Activated CD4-positive, alpha-beta T cell treated with anti-CD3 and anti-CD28 coated beads for 36 hours (primary cell): ENCODE results near the gene ENHO. TPM values are rescaled to one million over a fixed set of nuclear protein-coding genes. Genes with fewer than 3 reads are reported as not detected.
"Not testable (repeated sequence)": the region's sequence is repeated elsewhere in the genome, so short reads cannot be mapped to it uniquely, and the experiment has no call there.

ENCODE experiments used
- ATAC-seq: fragments of 200-7000 bp; cut with Tn5 transposase; one replicate; pipeline ENCODE4 v1.10.0; 2021; ENCODE audit warnings: mild to moderate bottlenecking, moderate library complexity
- CTCF ChIA-PET: fragments of 350-600 bp; sonication (Branson Sonifier 250); formaldehyde crosslinking; loops from one replicate; lab custom pipeline; 2021; ENCODE audit warnings: antibody characterized with exemption; lab: Charles Lee
- POLR2A ChIA-PET: fragments of 350-600 bp; sonication (Branson Sonifier 250); formaldehyde crosslinking; loops from one replicate; lab custom pipeline; 2021; ENCODE audit warnings: antibody characterized with exemption, inconsistent platforms; lab: Charles Lee
- DNase-seq: peaks from one replicate; pipeline ENCODE4 v3.0.0-alpha.2; 2020
- H3K27ac Mint-ChIP-seq: one replicate; pipeline ENCODE4 v1.8.0; 2021; ENCODE audit warnings: mixed read lengths
- H3K27me3 Mint-ChIP-seq: one replicate; pipeline ENCODE4 v1.8.0; 2021; ENCODE audit warnings: mixed read lengths
- H3K36me3 Mint-ChIP-seq: one replicate; pipeline ENCODE4 v1.8.0; 2021; ENCODE audit warnings: low read depth, mixed read lengths
- H3K4me1 Mint-ChIP-seq: one replicate; pipeline ENCODE4 v1.8.0; 2021; ENCODE audit warnings: mixed read lengths
- H3K4me3 Mint-ChIP-seq: one replicate; pipeline ENCODE4 v1.8.0; 2021; ENCODE audit warnings: mild to moderate bottlenecking, moderate library complexity, mixed read lengths
- H3K9me3 Mint-ChIP-seq: one replicate; pipeline ENCODE4 v1.8.0; 2021; ENCODE audit warnings: low read depth, mixed read lengths
- intact Hi-C, 2 experiments: fragments of 100-400 bp; cut with DNase I in 1 of 2; cut with micrococcal nuclease in 1 of 2; formaldehyde crosslinking; loops; one replicate each; pipeline versions ENCODE4 v1.14.2 to v1.15.1; 2022 to 2024; cut with DNase I, micrococcal nuclease
- total RNA-seq, 2 experiments: library from RNA; stranded (reverse); gene quantifications; one replicate each; pipeline ENCODE4 v1.2.3, GENCODE V29; 2021

Gene ENHO
- total RNA-seq, 2 experiments from 2014 or later: not detected

- Mint-ChIP-seq H3K27ac (no peak overlapping the region), H3K4me3 (no peak overlapping the region), H3K4me1 (no peaks in the 10 kb centered on the region), H3K36me3 (no peaks in the 10 kb centered on the region), H3K9me3 (no peaks in the 10 kb centered on the region), H3K27me3 (peaks cover 7% of the 10 kb centered on the region)
- ATAC-seq (peak; percentile 84), DNase-seq (peak; percentile 84)
- POLR2A ChIA-PET: no interaction called here
- CTCF ChIA-PET: interaction anchor here (0.5 to 2.6 kb wide), 19 partner anchors 8 to 254 kb away, joined by 3 to 17 read pairs (median 3); no protein-coding TSS in a partner anchor
- intact Hi-C loops: loop anchor here (1.0 to 2.0 kb wide), 4 partner anchors 46 to 143 kb away; no protein-coding TSS in a partner anchor
Observed at GRCh38 chr9:34546834-34547827, 24.3 kb upstream of the ENHO start.

- Mint-ChIP-seq H3K27me3 (peaks cover 8% of the 10 kb centered on the region), H3K9me3 (no peaks in the 10 kb centered on the region), H3K27ac (no peak overlapping the region), H3K4me3 (no peak overlapping the region), H3K4me1 (no peaks in the 10 kb centered on the region), H3K36me3 (no peaks in the 10 kb centered on the region)
- DNase-seq (no peak), ATAC-seq (no peak)
- CTCF ChIA-PET: interaction anchor here (0.5 to 2.6 kb wide), 9 partner anchors 9 to 142 kb away, joined by 3 to 17 read pairs (median 3); no protein-coding TSS in a partner anchor
- intact Hi-C loops: loop anchor here (2.0 kb wide), 2 partner anchors 45 to 109 kb away; no protein-coding TSS in a partner anchor
- POLR2A ChIA-PET: no interaction called here
Observed at GRCh38 chr9:34546102-34546833, 23.5 kb upstream of the ENHO start.

GRCh38 chr9:34545497-34545896, 22.7 kb upstream of the ENHO start:
- ChIA-PET POLR2A (no interaction called here), CTCF (interaction anchor here (1.2 to 1.4 kb wide), 2 partner anchors 45 to 46 kb away, joined by 3 read pairs; no protein-coding TSS in a partner anchor)
- no peak for ATAC-seq
- Mint-ChIP-seq H3K9me3 (no peaks in the 10 kb centered on the region), H3K27me3 (peaks cover 11% of the 10 kb centered on the region), H3K36me3 (no peaks in the 10 kb centered on the region), H3K4me3 (no peak overlapping the region), H3K27ac (no peak overlapping the region), H3K4me1 (no peaks in the 10 kb centered on the region)
- DNase-seq: no peak
- intact Hi-C loops: no loop called here

- ChIA-PET CTCF (interaction anchor here (0.6 to 1.6 kb wide), 3 partner anchors 48 to 437 kb away, joined by 3 to 5 read pairs (median 4); no protein-coding TSS in a partner anchor), POLR2A (no interaction called here)
- intact Hi-C loops: no loop called here
- Mint-ChIP-seq H3K27me3 (peaks cover 13% of the 10 kb centered on the region), H3K4me3 (no peak overlapping the region), H3K4me1 (no peaks in the 10 kb centered on the region), H3K36me3 (no peaks in the 10 kb centered on the region), H3K27ac (no peak overlapping the region), H3K9me3 (no peaks in the 10 kb centered on the region)
- ATAC-seq (no peak), DNase-seq (no peak)
Observed at GRCh38 chr9:34544035-34544434, 21.2 kb upstream of the ENHO start.

- H3K4me3 Mint-ChIP-seq: no peak overlapping the region
- peaks cover 14% of the 10 kb centered on the region for H3K27me3 Mint-ChIP-seq
- no peaks in the 10 kb centered on the region for H3K36me3 Mint-ChIP-seq
- no peak overlapping the region for H3K27ac Mint-ChIP-seq
- POLR2A ChIA-PET: no interaction called here
- intact Hi-C loops: no loop called here
- ATAC-seq (no peak), DNase-seq (no peak)
- CTCF ChIA-PET: interaction anchor here (0.7 kb wide), 1 partner anchor 54 kb away, joined by 3 read pairs; no protein-coding TSS in a partner anchor
- H3K9me3 Mint-ChIP-seq: no peaks in the 10 kb centered on the region
- H3K4me1 Mint-ChIP-seq: no peaks in the 10 kb centered on the region
Observed at GRCh38 chr9:34541540-34541939, 18.8 kb upstream of the ENHO start.

- no peaks in the 10 kb centered on the region for H3K9me3 Mint-ChIP-seq
- CTCF ChIA-PET: interaction anchor here (0.7 kb wide), 1 partner anchor 55 kb away, joined by 3 read pairs; no protein-coding TSS in a partner anchor
Observed at GRCh38 chr9:34540827-34541226, 18.0 kb upstream of the ENHO start.

GRCh38 chr9:34536685-34537084, 13.9 kb upstream of the ENHO start:
- CTCF ChIA-PET: interaction anchor here (0.8 kb wide), 1 partner anchor 13 kb away, joined by 3 read pairs; no protein-coding TSS in a partner anchor

More at GRCh38 chr9:34540827-34541226, 18.0 kb upstream of the ENHO start:
- H3K4me3 Mint-ChIP-seq: no peak overlapping the region
- intact Hi-C loops: no loop called here
- POLR2A ChIA-PET: no interaction called here
- no peaks in the 10 kb centered on the region for H3K36me3 Mint-ChIP-seq
- ATAC-seq (no peak), DNase-seq (no peak)
- H3K27me3 Mint-ChIP-seq: peaks cover 14% of the 10 kb centered on the region
- no peaks in the 10 kb centered on the region for H3K4me1 Mint-ChIP-seq
- no peak overlapping the region for H3K27ac Mint-ChIP-seq

GRCh38 chr9:34532041-34532440, 9.3 kb upstream of the ENHO start:
- CTCF ChIA-PET, H3K9me3 Mint-ChIP-seq: not testable (repeated sequence)

More at GRCh38 chr9:34536685-34537084, 13.9 kb upstream of the ENHO start:
- H3K36me3 Mint-ChIP-seq: no peaks in the 10 kb centered on the region
- H3K4me3 Mint-ChIP-seq: no peak overlapping the region
- DNase-seq (no peak), ATAC-seq (no peak)
- H3K27ac Mint-ChIP-seq: no peak overlapping the region
- intact Hi-C loops: no loop called here
- H3K9me3 Mint-ChIP-seq: no peaks in the 10 kb centered on the region
- H3K27me3 Mint-ChIP-seq: peaks cover 24% of the 10 kb centered on the region
- no peaks in the 10 kb centered on the region for H3K4me1 Mint-ChIP-seq
- POLR2A ChIA-PET: no interaction called here

GRCh38 chr9:34526026-34526425, 3.2 kb upstream of the ENHO start:
- H3K27ac Mint-ChIP-seq: no peak overlapping the region
- peaks cover 22% of the 10 kb centered on the region for H3K27me3 Mint-ChIP-seq
- CTCF ChIA-PET: interaction anchor here (1.0 to 2.1 kb wide), 2 partner anchors 17 to 78 kb away, joined by 5 read pairs; no protein-coding TSS in a partner anchor
- H3K4me3 Mint-ChIP-seq: no peak overlapping the region
- H3K36me3 Mint-ChIP-seq: no peaks in the 10 kb centered on the region
- POLR2A ChIA-PET: no interaction called here
- no peaks in the 10 kb centered on the region for H3K9me3 Mint-ChIP-seq
- intact Hi-C loops: no loop called here
- DNase-seq (no peak), ATAC-seq (no peak)
- H3K4me1 Mint-ChIP-seq: peaks cover 24% of the 10 kb centered on the region

More at GRCh38 chr9:34532041-34532440, 9.3 kb upstream of the ENHO start:
- POLR2A ChIA-PET, H3K4me1 Mint-ChIP-seq, ATAC-seq, DNase-seq, H3K27ac Mint-ChIP-seq, H3K36me3 Mint-ChIP-seq, H3K4me3 Mint-ChIP-seq, intact Hi-C loops: not testable (repeated sequence)
- peaks cover 31% of the 10 kb centered on the region for H3K27me3 Mint-ChIP-seq

- peaks cover 24% of the 10 kb centered on the region for H3K4me1 Mint-ChIP-seq
- POLR2A ChIA-PET: no interaction called here
- H3K4me3 Mint-ChIP-seq: no peak overlapping the region
- no peaks in the 10 kb centered on the region for H3K36me3 Mint-ChIP-seq
- no peak overlapping the region for H3K27ac Mint-ChIP-seq
- ATAC-seq (no peak), DNase-seq (no peak)
- no peaks in the 10 kb centered on the region for H3K9me3 Mint-ChIP-seq
- intact Hi-C loops: loop anchor here in 1 of 2 experiments (5.0 kb wide), 2 partner anchors 588 to 1963 kb away; no protein-coding TSS in a partner anchor
- peaks cover 11% of the 10 kb centered on the region for H3K27me3 Mint-ChIP-seq
- CTCF ChIA-PET: interaction anchor here (0.6 to 1.6 kb wide), 7 partner anchors 9 to 145 kb away, joined by 3 to 8 read pairs (median 3); no protein-coding TSS in a partner anchor
Observed at GRCh38 chr9:34524349-34524748, 1.6 kb upstream of the ENHO start.
